GM12878 (cell line): ENCODE results near the gene REPIN1. TPM values are rescaled to one million over a fixed set of nuclear protein-coding genes. Genes with fewer than 3 reads are reported as not detected.
A peak's percentile ranks its signal among the peaks of the same experiment; 100 is the strongest.

Experiments used
- MEF2A ChIP-seq: IDR thresholded peaks from 2 replicates; pipeline ENCODE4 v1.6.1; 2011; ENCODE audit warnings: low read depth, mild to moderate bottlenecking, low read length, moderate library complexity; ENCODE audit not compliant: insufficient read depth
- RUNX3 ChIP-seq: IDR thresholded peaks from 2 replicates; pipeline ENCODE4 v1.6.1; 2012; ENCODE audit warnings: low read length, inconsistent platforms
- TAF1 ChIP-seq: IDR thresholded peaks from 2 replicates; pipeline ENCODE4 v1.6.1; 2011; ENCODE audit warnings: mild to moderate bottlenecking, low read depth, low read length, borderline replicate concordance
- polyA plus RNA-seq, 11 experiments: library from polyadenylated mRNA; depleted of rRNA in 4 of 11; unstranded in 6 of 11; stranded (reverse) in 5 of 11; fragments of >200 nt; fragmentation: Nextera tagmentation in 4 of 11; fragmentation: Illumina TruSeq in 1 of 11; extraction: Ambion mirVana in 4 of 11; extraction: Trizol in 1 of 11; gene quantifications; 1 replicate in 1 of 11; 2 replicates in 10 of 11; pipeline versions ENCODE4 v1.2.1 to v1.2.3, GENCODE V29; 2011 to 2016; ENCODE audit warnings: inconsistent platforms in 2 of 11, missing spikeins in 2 of 11, low read depth in 1 of 11
- total RNA-seq, 4 experiments: library from RNA; depleted of rRNA in 3 of 4; stranded (reverse); fragments of >200 nt in 3 of 4; fragmentation: Illumina TruSeq in 1 of 4; extraction: Trizol in 1 of 4; gene quantifications; 2 replicates each; pipeline versions ENCODE4 v1.2.1 to v1.2.3, GENCODE V29; 2013 to 2021
- TF ChIP-seq, protein P1 (sequence below): fragments of 450-650 bp; IDR thresholded peaks from 2 replicates; pipeline ENCODE4 v1.6.1; 2017; ENCODE audit warnings: antibody characterized with exemption, mild to moderate bottlenecking, moderate library complexity
- TF ChIP-seq, protein P2 (sequence below): IDR thresholded peaks from 2 replicates; pipeline ENCODE4 v1.6.1; 2012; ENCODE audit warnings: low read depth, low read length, improper control_type of control experiment
- TF ChIP-seq, protein P3 (sequence below): fragments of 450-650 bp; formaldehyde crosslinking; IDR thresholded peaks from 2 replicates; pipeline ENCODE4 v1.4.0; 2022; ENCODE audit warnings: mild to moderate bottlenecking, moderate library complexity
- TF ChIP-seq, protein P4 (sequence below): fragments of 450-650 bp; IDR thresholded peaks from 2 replicates; pipeline ENCODE4 v1.6.1; 2017; ENCODE audit warnings: mild to moderate bottlenecking, low read depth, inconsistent platforms; ENCODE audit not compliant: poor library complexity, severe bottlenecking

REPIN1 gene
- total and polyA plus RNA-seq, 10 of the 15 experiments (the other 5 are each of a cell fraction or from before 2014, with no cell fraction given), result 5.1 to 172 (median 76.9) TPM

DNA sequence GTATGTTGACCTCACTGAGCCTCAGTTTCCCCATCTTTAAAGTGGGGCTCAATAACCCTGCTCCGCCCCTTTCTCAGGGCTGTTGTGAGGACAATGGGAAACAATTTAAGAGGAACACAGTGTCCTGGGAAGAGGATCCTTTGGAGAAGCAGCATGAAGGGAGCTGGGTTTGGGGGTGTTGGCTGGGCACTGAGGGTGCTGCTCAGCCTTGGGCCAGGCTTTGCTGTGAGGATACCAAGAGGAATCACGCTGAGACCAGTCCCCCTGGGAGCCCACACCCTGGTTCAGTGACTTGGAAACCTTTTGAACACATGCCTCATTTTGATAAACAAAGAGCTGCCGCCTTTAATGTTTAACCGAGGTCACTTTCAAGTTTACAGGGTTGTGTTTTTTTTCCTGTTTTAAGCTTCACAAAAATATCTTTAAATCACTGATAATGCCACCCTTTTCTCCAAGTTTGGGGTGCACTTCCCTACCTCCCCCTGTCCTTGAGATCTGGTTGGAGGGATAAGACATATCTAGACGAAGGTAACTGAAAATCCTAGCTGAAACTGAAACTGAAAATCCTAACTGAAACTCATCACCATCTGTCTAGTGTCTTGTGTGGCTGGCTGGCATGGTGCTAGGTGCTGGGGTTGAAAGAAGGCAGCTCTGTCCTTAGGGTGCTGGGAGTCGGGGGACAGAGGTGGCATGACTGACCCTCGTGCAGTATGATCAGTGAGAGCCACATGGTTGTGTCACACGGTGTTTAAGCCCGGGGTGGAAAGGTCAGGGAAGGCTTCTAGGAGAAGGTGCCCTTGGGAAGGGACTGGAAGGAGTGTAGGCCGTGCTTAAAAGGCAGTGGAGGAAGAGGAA is 38.2 kb downstream of the REPIN1 start (continued):
- TF ChIP-seq, protein P1, sequence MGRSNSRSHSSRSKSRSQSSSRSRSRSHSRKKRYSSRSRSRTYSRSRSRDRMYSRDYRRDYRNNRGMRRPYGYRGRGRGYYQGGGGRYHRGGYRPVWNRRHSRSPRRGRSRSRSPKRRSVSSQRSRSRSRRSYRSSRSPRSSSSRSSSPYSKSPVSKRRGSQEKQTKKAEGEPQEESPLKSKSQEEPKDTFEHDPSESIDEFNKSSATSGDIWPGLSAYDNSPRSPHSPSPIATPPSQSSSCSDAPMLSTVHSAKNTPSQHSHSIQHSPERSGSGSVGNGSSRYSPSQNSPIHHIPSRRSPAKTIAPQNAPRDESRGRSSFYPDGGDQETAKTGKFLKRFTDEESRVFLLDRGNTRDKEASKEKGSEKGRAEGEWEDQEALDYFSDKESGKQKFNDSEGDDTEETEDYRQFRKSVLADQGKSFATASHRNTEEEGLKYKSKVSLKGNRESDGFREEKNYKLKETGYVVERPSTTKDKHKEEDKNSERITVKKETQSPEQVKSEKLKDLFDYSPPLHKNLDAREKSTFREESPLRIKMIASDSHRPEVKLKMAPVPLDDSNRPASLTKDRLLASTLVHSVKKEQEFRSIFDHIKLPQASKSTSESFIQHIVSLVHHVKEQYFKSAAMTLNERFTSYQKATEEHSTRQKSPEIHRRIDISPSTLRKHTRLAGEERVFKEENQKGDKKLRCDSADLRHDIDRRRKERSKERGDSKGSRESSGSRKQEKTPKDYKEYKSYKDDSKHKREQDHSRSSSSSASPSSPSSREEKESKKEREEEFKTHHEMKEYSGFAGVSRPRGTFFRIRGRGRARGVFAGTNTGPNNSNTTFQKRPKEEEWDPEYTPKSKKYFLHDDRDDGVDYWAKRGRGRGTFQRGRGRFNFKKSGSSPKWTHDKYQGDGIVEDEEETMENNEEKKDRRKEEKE, result no peak
- TF ChIP-seq RUNX3 (peak; percentile 50), TAF1 (no peak), MEF2A (no peak)
- TF ChIP-seq, protein P2, sequence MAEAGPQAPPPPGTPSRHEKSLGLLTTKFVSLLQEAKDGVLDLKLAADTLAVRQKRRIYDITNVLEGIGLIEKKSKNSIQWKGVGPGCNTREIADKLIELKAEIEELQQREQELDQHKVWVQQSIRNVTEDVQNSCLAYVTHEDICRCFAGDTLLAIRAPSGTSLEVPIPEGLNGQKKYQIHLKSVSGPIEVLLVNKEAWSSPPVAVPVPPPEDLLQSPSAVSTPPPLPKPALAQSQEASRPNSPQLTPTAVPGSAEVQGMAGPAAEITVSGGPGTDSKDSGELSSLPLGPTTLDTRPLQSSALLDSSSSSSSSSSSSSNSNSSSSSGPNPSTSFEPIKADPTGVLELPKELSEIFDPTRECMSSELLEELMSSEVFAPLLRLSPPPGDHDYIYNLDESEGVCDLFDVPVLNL, result no peak
- TF ChIP-seq, protein P3, sequence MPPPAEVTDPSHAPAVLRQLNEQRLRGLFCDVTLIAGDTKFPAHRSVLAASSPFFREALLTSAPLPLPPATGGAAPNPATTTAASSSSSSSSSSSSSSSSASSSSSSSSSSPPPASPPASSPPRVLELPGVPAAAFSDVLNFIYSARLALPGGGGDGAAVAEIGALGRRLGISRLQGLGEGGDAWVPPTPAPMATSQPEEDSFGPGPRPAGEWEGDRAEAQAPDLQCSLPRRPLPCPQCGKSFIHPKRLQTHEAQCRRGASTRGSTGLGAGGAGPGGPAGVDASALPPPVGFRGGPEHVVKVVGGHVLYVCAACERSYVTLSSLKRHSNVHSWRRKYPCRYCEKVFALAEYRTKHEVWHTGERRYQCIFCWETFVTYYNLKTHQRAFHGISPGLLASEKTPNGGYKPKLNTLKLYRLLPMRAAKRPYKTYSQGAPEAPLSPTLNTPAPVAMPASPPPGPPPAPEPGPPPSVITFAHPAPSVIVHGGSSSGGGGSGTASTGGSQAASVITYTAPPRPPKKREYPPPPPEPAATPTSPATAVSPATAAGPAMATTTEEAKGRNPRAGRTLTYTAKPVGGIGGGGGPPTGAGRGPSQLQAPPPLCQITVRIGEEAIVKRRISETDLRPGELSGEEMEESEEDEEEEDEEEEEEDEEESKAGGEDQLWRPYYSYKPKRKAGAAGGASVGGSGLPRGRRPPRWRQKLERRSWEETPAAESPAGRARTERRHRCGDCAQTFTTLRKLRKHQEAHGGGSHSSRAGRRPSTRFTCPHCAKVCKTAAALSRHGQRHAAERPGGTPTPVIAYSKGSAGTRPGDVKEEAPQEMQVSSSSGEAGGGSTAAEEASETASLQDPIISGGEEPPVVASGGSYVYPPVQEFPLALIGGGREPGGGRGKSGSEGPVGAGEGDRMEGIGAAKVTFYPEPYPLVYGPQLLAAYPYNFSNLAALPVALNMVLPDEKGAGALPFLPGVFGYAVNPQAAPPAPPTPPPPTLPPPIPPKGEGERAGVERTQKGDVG (CRISPR knock-in tag), result no peak
- TF ChIP-seq, protein P4, sequence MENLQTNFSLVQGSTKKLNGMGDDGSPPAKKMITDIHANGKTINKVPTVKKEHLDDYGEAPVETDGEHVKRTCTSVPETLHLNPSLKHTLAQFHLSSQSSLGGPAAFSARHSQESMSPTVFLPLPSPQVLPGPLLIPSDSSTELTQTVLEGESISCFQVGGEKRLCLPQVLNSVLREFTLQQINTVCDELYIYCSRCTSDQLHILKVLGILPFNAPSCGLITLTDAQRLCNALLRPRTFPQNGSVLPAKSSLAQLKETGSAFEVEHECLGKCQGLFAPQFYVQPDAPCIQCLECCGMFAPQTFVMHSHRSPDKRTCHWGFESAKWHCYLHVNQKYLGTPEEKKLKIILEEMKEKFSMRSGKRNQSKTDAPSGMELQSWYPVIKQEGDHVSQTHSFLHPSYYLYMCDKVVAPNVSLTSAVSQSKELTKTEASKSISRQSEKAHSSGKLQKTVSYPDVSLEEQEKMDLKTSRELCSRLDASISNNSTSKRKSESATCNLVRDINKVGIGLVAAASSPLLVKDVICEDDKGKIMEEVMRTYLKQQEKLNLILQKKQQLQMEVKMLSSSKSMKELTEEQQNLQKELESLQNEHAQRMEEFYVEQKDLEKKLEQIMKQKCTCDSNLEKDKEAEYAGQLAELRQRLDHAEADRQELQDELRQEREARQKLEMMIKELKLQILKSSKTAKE, result peak; percentile 93
